ENCODE measurements around the gene LRRC47.

Gene LRRC47

DNA sequence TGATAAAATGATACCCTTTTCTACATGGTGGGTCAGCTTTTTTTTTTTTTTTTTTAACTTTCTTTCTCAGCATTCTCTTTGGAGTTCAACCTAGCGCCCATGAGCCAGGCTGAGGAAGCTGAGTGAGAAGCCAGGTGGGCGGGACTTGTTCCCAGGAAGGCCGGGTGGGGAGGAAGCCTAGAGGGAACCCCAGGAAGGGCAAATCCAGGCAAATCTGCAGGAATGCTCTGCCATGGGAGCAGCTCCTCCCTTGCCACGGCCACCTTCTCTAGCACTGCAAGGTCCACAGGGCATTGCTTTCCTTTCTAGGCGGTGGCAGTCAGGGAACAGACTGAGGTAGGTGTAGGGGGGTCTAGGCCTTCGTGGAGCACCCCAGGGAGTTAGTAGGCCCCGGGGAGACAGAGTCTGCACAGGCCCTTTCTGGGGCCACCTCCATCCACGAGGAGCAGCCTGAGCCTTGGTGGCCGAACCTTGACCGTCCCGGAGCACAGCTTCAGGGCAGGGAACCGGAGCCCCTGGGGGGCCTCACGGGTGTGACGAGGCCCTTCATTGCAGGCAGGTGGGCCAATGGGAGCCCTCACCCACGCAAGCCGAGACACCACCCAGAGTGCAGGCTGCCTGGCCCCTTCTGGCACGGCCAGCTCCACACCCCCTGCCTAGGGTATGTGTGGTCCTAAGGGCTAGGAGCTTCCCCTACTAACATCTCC lies 62.3 kb downstream of the LRRC47 start:
- H3K27me3 Mint-ChIP-seq (ENCODE audit: low read depth, poor library complexity): peaks cover 4% of the 10 kb centered on the region
- no peak overlapping the region for H3K27ac Mint-ChIP-seq
- no peak overlapping the region for H3K4me3 Mint-ChIP-seq
- no peaks in the 10 kb centered on the region for H3K9me3 Mint-ChIP-seq
- DNase-seq: no peak
- peaks cover 12% of the 10 kb centered on the region for H3K36me3 Mint-ChIP-seq (ENCODE audit: low read depth)
- peaks cover 37% of the 10 kb centered on the region for H3K4me1 Mint-ChIP-seq
- TF ChIP-seq CTCF (IDR thresholded peaks at IDR 0.05): no peak

GRCh38 chr1:3733094-3733882 lies 63.0 kb downstream of the LRRC47 start:
- DNase-seq: no peak
- Mint-ChIP-seq H3K27ac (no peak overlapping the region), H3K9me3 (no peaks in the 10 kb centered on the region), H3K27me3 (ENCODE audit: low read depth, poor library complexity) (peaks cover 6% of the 10 kb centered on the region), H3K4me1 (peaks cover 37% of the 10 kb centered on the region), H3K4me3 (no peak overlapping the region), H3K36me3 (ENCODE audit: low read depth) (peaks cover 12% of the 10 kb centered on the region)
- TF ChIP-seq CTCF (IDR thresholded peaks at IDR 0.05): no peak

- no peak overlapping the region for H3K27ac Mint-ChIP-seq
- peak; percentile 45 for DNase-seq
- peaks cover 6% of the 10 kb centered on the region for H3K27me3 Mint-ChIP-seq (ENCODE audit: low read depth, poor library complexity)
- H3K9me3 Mint-ChIP-seq: no peaks in the 10 kb centered on the region
- H3K4me1 Mint-ChIP-seq: peaks cover 37% of the 10 kb centered on the region
- peaks cover 12% of the 10 kb centered on the region for H3K36me3 Mint-ChIP-seq (ENCODE audit: low read depth)
- no peak for TF ChIP-seq CTCF (IDR thresholded peaks at IDR 0.05)
- no peak overlapping the region for H3K4me3 Mint-ChIP-seq
These were observed 63.7 kb downstream of the LRRC47 start for GRCh38 chr1:3732434-3733093.

DNA sequence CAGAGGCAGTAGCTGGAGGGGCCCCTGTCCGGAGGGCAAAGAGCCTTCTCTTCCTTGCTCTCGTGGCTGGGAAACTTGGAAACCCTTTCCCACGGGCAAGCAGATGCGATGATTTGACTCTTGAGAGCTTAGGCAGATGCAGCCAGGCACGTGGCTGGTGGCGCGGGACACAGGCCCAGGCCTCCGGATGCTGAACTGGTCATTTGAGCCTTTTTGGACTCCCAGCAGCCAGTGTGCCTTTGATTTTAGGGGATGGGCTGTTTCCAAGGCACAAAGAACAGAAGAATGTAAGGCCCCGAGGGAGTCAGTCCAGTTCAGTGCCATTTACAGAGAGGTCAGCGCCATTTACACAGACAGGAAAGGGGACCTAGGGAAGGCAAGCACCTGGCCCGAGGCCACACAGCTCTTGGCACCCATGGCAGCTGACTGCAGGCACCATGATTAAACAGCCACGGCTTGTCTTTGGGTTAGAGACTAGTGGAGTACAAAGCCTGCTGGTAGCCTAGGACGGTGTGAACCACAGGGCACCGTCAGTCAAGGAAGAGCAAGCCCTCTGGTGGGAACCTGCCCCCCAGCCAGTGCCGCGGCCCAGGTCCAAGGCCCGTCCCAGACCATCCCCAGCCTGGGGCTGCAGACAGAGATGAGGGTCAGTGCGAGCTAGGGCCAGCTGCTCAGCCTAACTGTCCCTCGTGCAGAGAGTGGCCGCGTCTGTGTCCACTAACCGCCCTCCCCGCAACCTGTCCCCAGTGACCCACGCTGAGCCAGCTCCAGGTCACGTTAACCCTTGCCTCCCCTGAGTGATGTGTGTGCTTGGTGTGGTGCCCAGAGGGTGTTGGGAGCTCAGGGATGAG lies 64.5 kb downstream of the LRRC47 start:
- H3K27ac Mint-ChIP-seq: no peak overlapping the region
- H3K4me1 Mint-ChIP-seq: peaks cover 37% of the 10 kb centered on the region
- peaks cover 11% of the 10 kb centered on the region for H3K27me3 Mint-ChIP-seq (ENCODE audit: low read depth, poor library complexity)
- TF ChIP-seq CTCF (IDR thresholded peaks at IDR 0.05): no peak
- H3K4me3 Mint-ChIP-seq: no peak overlapping the region
- no peaks in the 10 kb centered on the region for H3K9me3 Mint-ChIP-seq
- no peak for DNase-seq
- peaks cover 7% of the 10 kb centered on the region for H3K36me3 Mint-ChIP-seq (ENCODE audit: low read depth)

DNA sequence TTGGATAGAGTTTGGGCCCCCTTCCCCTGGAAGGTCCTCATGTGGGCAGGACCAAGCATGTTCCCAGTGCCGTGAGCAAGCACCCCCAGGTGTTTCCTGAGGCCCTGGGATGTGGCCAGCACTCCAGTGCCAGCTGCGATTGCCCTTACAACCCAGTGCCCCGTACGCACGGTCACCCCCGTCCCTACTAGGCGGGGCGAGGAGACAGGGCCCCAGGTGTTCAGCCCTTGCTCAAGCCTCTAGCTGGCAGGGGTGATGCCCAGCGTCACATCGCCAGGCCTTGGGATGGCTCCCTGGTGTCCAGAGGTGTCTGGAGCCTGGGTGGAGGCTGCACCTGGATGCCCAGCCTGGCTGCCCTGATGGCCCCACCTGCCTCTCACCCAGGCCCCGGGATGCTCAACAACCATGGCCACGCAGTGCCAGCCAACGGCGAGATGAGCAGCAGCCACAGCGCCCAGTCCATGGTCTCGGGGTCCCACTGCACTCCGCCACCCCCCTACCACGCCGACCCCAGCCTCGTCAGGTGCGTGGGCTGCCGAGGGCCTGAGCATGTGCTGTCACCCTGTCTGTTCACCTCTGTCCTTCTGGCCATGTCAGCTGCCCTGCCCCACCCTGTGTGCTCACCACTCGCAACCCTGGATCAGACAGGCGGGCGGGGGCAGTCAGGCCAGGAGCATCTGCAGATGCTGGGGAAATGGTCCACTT lies 65.6 kb downstream of the LRRC47 start:
- H3K36me3 Mint-ChIP-seq (ENCODE audit: low read depth): peaks cover 1% of the 10 kb centered on the region
- TF ChIP-seq CTCF (IDR thresholded peaks at IDR 0.05): no peak
- no peak for DNase-seq
- peaks cover 28% of the 10 kb centered on the region for H3K4me1 Mint-ChIP-seq
- H3K27me3 Mint-ChIP-seq (ENCODE audit: low read depth, poor library complexity): peaks cover 11% of the 10 kb centered on the region
- H3K4me3 Mint-ChIP-seq: no peak overlapping the region
- no peak overlapping the region for H3K27ac Mint-ChIP-seq
- H3K9me3 Mint-ChIP-seq: no peaks in the 10 kb centered on the region

Data from nephron progenitor cell (in vitro differentiated cells).